Neural crest cell (in vitro differentiated cells): ENCODE measurements around the gene HOXA6. TPM values are rescaled to one million over a fixed set of nuclear protein-coding genes. Genes with fewer than 3 reads are reported as not detected.
A peak's percentile ranks its signal among the peaks of the same experiment; 100 is the strongest.

Experiments used
- DNase-seq: peaks from one replicate; pipeline ENCODE4 v3.0.0; 2021; ENCODE audit warnings: low read depth, mixed read lengths, low spot score
- H3K27ac Mint-ChIP-seq: one replicate; pipeline ENCODE4 v1.8.0; 2021; ENCODE audit warnings: mild to moderate bottlenecking, mixed read lengths; ENCODE audit not compliant: unreplicated experiment
- H3K27me3 Mint-ChIP-seq: 2 replicates; pipeline ENCODE4 v1.8.0; 2021; ENCODE audit warnings: low read depth, mild to moderate bottlenecking, mixed read lengths
- H3K36me3 Mint-ChIP-seq: 2 replicates; pipeline ENCODE4 v1.8.0; 2021; ENCODE audit warnings: low read depth, mild to moderate bottlenecking, mixed read lengths
- H3K4me1 Mint-ChIP-seq: 2 replicates; pipeline ENCODE4 v1.8.0; 2021; ENCODE audit warnings: mixed read lengths
- H3K4me3 Mint-ChIP-seq: one replicate; pipeline ENCODE4 v1.8.0; 2021; ENCODE audit warnings: mild to moderate bottlenecking, mixed read lengths
- H3K9me3 Mint-ChIP-seq: 2 replicates; pipeline ENCODE4 v1.8.0; 2021; ENCODE audit warnings: mixed read lengths
- total RNA-seq: library from RNA; stranded (reverse); gene quantifications from 2 replicates; pipeline ENCODE4 v1.2.1, GENCODE V29; 2021
- TF ChIP-seq, protein P1 (sequence below): fragments of 200-600 bp; sonication (generic); conservative IDR thresholded peaks from 2 replicates; pipeline ENCODE4 v1.5.0; 2021; ENCODE audit warnings: antibody characterized with exemption, mild to moderate bottlenecking

HOXA6 gene
- total RNA-seq, 1 donor from 2014 or later = 1.6 TPM

DNA sequence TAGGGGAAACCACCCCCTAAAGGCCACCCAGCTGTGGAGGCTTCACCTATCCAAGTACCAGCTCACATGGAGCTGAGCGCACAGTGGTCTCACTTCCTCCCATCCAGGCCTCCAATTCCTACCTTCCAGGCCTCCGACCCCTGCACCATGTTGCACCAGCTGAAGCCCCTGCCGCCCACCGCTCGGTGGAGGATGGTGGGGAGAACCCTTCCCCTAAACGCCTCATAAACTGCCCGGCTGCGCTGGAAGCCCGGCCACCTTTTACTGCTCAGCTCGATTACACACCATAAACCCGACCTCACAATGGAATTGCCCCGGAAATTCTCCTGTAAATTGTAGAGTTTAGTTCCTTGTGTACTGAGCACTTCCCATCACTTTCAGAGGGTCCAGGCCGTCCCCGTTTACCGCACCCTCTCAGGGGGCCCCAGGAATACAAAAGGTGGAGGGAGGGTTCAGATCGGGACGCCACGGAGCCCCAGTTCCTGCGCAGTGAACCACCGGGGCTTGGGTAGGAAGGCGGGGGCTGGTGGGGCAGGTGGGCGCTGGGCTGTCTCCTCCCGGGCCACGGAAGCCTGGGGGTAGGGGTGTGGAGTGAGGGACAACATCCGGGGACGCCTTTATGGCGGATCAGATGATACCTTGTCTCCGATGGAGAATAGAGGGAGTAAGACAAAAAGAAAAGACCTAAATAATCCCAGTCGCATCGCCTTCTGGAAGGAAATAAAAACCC is 10.3 kb upstream of the HOXA6 start:
- TF ChIP-seq, protein P1, sequence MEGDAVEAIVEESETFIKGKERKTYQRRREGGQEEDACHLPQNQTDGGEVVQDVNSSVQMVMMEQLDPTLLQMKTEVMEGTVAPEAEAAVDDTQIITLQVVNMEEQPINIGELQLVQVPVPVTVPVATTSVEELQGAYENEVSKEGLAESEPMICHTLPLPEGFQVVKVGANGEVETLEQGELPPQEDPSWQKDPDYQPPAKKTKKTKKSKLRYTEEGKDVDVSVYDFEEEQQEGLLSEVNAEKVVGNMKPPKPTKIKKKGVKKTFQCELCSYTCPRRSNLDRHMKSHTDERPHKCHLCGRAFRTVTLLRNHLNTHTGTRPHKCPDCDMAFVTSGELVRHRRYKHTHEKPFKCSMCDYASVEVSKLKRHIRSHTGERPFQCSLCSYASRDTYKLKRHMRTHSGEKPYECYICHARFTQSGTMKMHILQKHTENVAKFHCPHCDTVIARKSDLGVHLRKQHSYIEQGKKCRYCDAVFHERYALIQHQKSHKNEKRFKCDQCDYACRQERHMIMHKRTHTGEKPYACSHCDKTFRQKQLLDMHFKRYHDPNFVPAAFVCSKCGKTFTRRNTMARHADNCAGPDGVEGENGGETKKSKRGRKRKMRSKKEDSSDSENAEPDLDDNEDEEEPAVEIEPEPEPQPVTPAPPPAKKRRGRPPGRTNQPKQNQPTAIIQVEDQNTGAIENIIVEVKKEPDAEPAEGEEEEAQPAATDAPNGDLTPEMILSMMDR = no peak
- Mint-ChIP-seq H3K9me3 (no peaks in the 10 kb centered on the region), H3K4me3 (peak overlapping the region; percentile 77), H3K27me3 (peaks cover 97% of the 10 kb centered on the region), H3K4me1 (peaks cover 22% of the 10 kb centered on the region), H3K36me3 (peaks cover 6% of the 10 kb centered on the region), H3K27ac (peak overlapping the region; percentile 45)
- DNase-seq = no peak

DNA sequence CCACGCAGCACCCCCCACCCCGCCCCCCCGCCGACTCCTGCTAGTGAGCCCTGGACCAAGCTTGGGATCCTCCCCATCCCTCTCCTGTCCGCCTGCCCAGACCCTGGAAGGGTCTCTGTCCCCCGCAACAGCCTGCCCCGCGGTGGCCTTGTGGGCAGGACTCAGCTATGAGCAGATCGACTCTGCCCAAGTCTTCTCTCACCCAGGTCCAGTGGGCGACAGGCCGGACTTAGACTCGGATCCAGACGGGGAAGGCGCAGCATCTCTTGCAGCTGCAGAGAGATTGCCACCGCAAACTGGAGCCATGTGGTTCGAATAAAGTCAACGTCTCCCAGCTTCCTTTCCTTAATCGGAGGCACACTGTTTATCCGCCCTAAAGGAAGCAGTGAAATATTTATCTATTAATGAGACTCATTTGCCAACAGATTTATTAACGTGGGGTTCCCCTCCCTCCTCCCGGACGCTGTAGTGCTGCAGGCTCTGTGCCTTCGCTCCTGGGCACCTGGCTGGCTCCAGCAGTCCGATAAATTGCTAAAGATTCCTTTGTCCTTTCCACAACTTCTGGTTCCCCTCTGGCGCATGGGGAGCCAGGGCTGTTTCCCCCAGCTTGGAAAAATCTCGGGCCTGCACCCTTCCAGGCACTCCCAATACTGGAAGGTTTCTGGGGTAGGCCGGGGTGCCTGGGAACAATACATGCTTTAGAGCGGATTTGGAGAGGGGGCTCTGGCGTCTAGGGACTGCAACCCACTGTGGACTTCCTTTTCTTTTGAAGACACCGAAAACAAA is 9.5 kb upstream of the HOXA6 start:
- no peak for DNase-seq
- H3K4me1 Mint-ChIP-seq = peaks cover 22% of the 10 kb centered on the region
- H3K36me3 Mint-ChIP-seq = peaks cover 6% of the 10 kb centered on the region
- H3K27ac Mint-ChIP-seq = no peak overlapping the region
- peak overlapping the region; percentile 77 for H3K4me3 Mint-ChIP-seq
- H3K27me3 Mint-ChIP-seq = peaks cover 97% of the 10 kb centered on the region
- TF ChIP-seq, protein P1 = no peak
- no peaks in the 10 kb centered on the region for H3K9me3 Mint-ChIP-seq

DNA sequence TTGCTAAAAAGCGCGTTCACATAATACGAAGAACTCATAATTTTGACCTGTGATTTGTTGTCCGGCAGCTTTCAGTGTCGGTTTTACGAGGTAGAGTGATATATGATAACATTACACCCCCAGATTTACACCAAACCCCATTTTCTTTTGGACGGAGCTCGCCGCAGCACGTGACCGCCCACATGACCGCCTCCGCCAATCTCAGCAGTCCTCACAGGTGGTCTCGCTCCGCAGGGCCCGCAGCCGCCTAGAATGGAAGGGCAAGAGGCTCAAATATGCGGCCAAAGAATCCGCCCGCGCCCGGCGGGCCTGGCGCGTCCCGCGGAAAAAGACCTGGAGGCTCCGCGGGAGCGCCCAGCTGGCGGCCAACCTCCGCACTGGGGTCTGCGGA is 8.9 kb upstream of the HOXA6 start, which contains the start of gene HOXA7:
Gene HOXA7 (minus strand): TSS at position 168 of the 391 bp plus-strand sequence. CDS start 130 bp downstream, at position 38.
- peak within 1 kb of the TSS; percentile 92 for H3K27ac Mint-ChIP-seq
- DNase-seq = no peak
- H3K9me3 Mint-ChIP-seq = no peaks in the 10 kb centered on the region
- H3K27me3 Mint-ChIP-seq = peaks cover 97% of the 10 kb centered on the region
- H3K36me3 Mint-ChIP-seq = peaks cover 6% of the 10 kb centered on the region
- peaks cover 25% of the 10 kb centered on the region for H3K4me1 Mint-ChIP-seq
- peak within 1 kb of the TSS; percentile 95 for H3K4me3 Mint-ChIP-seq
- TF ChIP-seq, protein P1 = no peak

DNA sequence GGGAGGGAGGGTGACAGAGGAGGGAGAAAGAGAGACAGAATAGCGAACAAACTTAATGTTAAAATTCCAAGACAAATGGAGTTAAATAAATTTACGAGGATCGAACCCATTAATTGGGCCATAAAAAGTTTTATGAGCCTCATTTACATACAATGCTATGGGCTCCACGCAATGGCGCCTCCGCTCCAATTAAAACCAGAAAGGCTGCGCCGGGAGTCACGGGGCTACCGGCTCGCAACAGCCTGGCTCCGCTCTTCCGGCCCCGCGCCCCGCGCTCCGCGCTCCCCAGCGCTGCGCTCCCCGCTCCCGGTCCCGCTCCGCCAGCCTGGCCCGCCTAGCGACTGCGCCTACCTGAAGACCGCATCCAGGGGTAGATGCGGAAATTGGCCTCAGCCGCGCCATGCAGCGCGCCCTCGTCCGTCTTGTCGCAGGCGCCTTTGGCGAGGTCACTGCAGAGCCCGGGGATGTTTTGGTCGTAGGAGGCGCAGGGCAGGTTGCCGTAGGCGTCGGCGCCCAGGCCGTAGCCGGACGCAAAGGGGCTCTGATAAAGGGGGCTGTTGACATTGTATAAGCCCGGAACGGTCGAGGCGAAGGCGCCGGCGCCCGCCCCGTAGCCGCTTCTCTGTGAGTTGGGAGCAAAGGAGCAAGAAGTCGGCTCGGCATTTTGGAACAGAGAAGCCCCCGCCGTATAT is 8.4 kb upstream of the HOXA6 start:
- peak overlapping the region; percentile 95 for H3K4me3 Mint-ChIP-seq
- DNase-seq = no peak
- H3K9me3 Mint-ChIP-seq = no peaks in the 10 kb centered on the region
- H3K4me1 Mint-ChIP-seq = peaks cover 30% of the 10 kb centered on the region
- H3K36me3 Mint-ChIP-seq = peaks cover 6% of the 10 kb centered on the region
- H3K27ac Mint-ChIP-seq = peak overlapping the region; percentile 92
- TF ChIP-seq, protein P1 = no peak
- H3K27me3 Mint-ChIP-seq = peaks cover 98% of the 10 kb centered on the region
